ENCODE results near the gene E2F8. TPM values are rescaled to one million over a fixed set of nuclear protein-coding genes. Genes with fewer than 3 reads are reported as not detected.

The E2F8 gene
- total RNA-seq, 1 experiment from 2014 or later: 11.3 TPM

- Mint-ChIP-seq H3K4me1 (peaks cover 10 to 14% of the 10 kb centered on the region in 2 experiments; a peak in 3 of 4 replicates), H3K36me3 (ENCODE audit: insufficient read depth in 1 of 3, low read depth in 3 of 3) (peaks cover 0 to 17% (median 15%) of the 10 kb centered on the region in 3 experiments; a peak in 4 of 7 replicates), H3K27ac (peak overlapping the region in 1 of 3 experiments; percentile 72; a peak in 1 of 7 replicates), H3K9me3 (no peaks in the 10 kb centered on the region; a peak in 2 of 5 replicates), H3K4me3 (peak overlapping the region; percentile 82 to 94), H3K27me3 (ENCODE audit: low read depth) (peaks cover 40% of the 10 kb centered on the region)
- DNase-seq: peak; percentile 71
- Histone ChIP-seq H2BK15ac (ENCODE audit: low read depth, low read length) (no peak overlapping the region), H3K56ac (ENCODE audit: insufficient read length, low read depth, low read length) (no peak overlapping the region), H4K20me1 (ENCODE audit: control insufficient read depth, insufficient read depth, insufficient read length) (no peaks in the 10 kb centered on the region), H2BK120ac (ENCODE audit: low read depth, low read length, poor library complexity, severe bottlenecking) (no peak overlapping the region), H3K23ac (ENCODE audit: insufficient read length, low read depth, low read length) (no peak overlapping the region), H3K4me1 (ENCODE audit: insufficient read depth, low read length) (no peaks in the 10 kb centered on the region), H3K27ac (ENCODE audit: insufficient read length, low read depth, low read length) (no peak overlapping the region), H3K4ac (ENCODE audit: low read depth, low read length) (no peak overlapping the region), H2AK5ac (ENCODE audit: insufficient read length, low read length) (no peak overlapping the region), H2AFZ (ENCODE audit: low read length) (no peak overlapping the region), H3K9me3 (ENCODE audit: control insufficient read depth, low read depth, low read length) (no peaks in the 10 kb centered on the region), H3K23me2 (ENCODE audit: insufficient read length, low read depth, low read length, poor library complexity, severe bottlenecking) (peaks cover 16% of the 10 kb centered on the region), H2BK20ac (ENCODE audit: low read depth, low read length, poor library complexity, severe bottlenecking) (no peak overlapping the region), H3K9ac (ENCODE audit: extremely low read depth, insufficient read length, low read length) (peak overlapping the region; percentile 21), H3K27me3 (ENCODE audit: insufficient read depth, low read length) (peaks cover 9% of the 10 kb centered on the region; the same call in 1 of the 2 replicates), H3K4me2 (ENCODE audit: insufficient read depth, insufficient read length, low read length) (peak overlapping the region; percentile 86), H3K18ac (ENCODE audit: insufficient read length, low read depth, low read length) (peak overlapping the region; percentile 77), H4K8ac (replicated peaks; ENCODE audit: insufficient read length, low read depth, low read length) (no peak overlapping the region), H4K5ac (ENCODE audit: insufficient read length, low read depth, low read length) (no peak overlapping the region), H3K79me1 (ENCODE audit: insufficient read depth, low read depth, low read length, poor library complexity, severe bottlenecking) (no peaks in the 10 kb centered on the region), H3K79me2 (ENCODE audit: insufficient read depth, low read length) (no peaks in the 10 kb centered on the region), H3K14ac (ENCODE audit: insufficient read depth, low read length) (peak overlapping the region; percentile 85), H2BK5ac (ENCODE audit: insufficient read length, low read length) (no peak overlapping the region), H2BK12ac (ENCODE audit: insufficient read length, low read depth, low read length) (no peak overlapping the region), H3T11ph (ENCODE audit: low read length) (no peak overlapping the region), H4K91ac (ENCODE audit: insufficient read length, low read depth, low read length) (no peak overlapping the region)
- TF ChIP-seq CTCF (conservative IDR thresholded peaks at IDR 0.05): no peak
- no CpG with 5 or more reads among the region's 92 CpGs for WGBS (ENCODE audit: extremely low coverage, insufficient read length, low lambda C conversion rate)
These were observed 774 bp upstream of the E2F8 start for GRCh38 chr11:19241260-19242178.
